ENCODE results near the gene LAYN.

Gene LAYN

DNA sequence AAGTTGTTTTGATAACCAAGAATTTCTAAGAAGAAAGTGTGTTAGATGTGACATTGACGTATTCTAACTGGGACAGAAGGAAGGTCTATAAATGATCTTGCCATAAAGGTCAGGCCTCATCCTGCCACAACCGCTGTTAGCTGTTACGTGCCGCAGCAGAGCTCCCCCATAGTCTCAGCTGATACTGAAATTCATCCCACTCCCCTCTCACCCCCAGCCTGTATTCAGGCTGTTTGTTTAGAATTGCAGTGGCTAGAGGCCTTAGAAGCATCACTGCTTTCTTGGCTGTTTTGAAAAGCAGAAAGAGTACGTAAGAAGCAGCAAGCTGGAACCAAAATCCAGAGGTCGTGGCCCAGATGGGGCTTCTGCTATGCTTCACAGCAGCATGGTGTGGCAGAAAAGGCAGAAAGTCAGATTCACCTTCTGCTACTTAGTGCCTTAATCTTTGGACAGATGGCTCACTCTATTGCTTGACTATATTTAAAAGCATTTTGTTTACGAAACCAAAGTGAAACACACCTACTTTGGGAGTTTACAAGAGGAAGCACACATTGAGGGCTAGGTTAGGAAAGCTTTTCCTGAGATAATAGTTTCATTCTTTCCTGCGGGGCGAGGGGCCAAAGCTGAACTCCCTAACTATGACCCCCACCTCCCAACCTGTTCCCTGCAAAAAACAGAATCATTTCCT, 950 bp upstream of the LAYN start:
- DNase-seq (ENCODE audit: low read depth) = no peak
- TF ChIP-seq MYC (IDR thresholded peaks at IDR 0.05; ENCODE audit: low read depth, low read length) (no peak), POLR2A (IDR thresholded peaks at IDR 0.05; ENCODE audit: extremely low read depth, insufficient read length) (no peak)
- TF ChIP-seq, protein P1, sequence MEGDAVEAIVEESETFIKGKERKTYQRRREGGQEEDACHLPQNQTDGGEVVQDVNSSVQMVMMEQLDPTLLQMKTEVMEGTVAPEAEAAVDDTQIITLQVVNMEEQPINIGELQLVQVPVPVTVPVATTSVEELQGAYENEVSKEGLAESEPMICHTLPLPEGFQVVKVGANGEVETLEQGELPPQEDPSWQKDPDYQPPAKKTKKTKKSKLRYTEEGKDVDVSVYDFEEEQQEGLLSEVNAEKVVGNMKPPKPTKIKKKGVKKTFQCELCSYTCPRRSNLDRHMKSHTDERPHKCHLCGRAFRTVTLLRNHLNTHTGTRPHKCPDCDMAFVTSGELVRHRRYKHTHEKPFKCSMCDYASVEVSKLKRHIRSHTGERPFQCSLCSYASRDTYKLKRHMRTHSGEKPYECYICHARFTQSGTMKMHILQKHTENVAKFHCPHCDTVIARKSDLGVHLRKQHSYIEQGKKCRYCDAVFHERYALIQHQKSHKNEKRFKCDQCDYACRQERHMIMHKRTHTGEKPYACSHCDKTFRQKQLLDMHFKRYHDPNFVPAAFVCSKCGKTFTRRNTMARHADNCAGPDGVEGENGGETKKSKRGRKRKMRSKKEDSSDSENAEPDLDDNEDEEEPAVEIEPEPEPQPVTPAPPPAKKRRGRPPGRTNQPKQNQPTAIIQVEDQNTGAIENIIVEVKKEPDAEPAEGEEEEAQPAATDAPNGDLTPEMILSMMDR (IDR thresholded peaks at IDR 0.05; ENCODE audit: low read depth, low read length) = no peak
- TF ChIP-seq, protein P2, sequence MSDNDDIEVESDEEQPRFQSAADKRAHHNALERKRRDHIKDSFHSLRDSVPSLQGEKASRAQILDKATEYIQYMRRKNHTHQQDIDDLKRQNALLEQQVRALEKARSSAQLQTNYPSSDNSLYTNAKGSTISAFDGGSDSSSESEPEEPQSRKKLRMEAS (IDR thresholded peaks at IDR 0.05; ENCODE audit: low read depth, low read length) = no peak
- H3K4me3 ChIP-seq (ENCODE audit: low read depth, low read length) = no peak overlapping the region

DNA sequence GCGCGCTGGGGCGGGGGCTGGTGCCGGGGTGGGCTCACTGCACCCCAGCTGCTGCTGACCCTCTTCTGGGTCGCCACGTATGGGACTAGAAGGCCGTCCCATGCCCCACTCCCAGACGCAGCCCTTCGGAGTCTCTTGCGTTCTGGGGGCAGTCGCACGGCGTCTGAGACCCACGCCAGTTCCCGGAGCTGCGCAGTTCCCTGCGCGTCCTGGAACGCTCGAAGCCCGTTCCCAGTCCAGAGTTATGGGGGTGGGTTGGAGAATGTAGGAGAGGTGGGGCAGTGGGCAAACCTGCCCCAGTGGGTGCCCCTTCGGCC, 375 bp downstream of the LAYN start:
- no peak for TF ChIP-seq MYC (IDR thresholded peaks at IDR 0.05; ENCODE audit: low read depth, low read length)
- no peak for TF ChIP-seq POLR2A (IDR thresholded peaks at IDR 0.05; ENCODE audit: extremely low read depth, insufficient read length)
- TF ChIP-seq, protein P2 (IDR thresholded peaks at IDR 0.05; ENCODE audit: low read depth, low read length) = no peak
- TF ChIP-seq, protein P1 (IDR thresholded peaks at IDR 0.05; ENCODE audit: low read depth, low read length) = no peak
- H3K4me3 ChIP-seq (ENCODE audit: low read depth, low read length) = no peak overlapping the region
- DNase-seq (ENCODE audit: low read depth) = no peak

DNA sequence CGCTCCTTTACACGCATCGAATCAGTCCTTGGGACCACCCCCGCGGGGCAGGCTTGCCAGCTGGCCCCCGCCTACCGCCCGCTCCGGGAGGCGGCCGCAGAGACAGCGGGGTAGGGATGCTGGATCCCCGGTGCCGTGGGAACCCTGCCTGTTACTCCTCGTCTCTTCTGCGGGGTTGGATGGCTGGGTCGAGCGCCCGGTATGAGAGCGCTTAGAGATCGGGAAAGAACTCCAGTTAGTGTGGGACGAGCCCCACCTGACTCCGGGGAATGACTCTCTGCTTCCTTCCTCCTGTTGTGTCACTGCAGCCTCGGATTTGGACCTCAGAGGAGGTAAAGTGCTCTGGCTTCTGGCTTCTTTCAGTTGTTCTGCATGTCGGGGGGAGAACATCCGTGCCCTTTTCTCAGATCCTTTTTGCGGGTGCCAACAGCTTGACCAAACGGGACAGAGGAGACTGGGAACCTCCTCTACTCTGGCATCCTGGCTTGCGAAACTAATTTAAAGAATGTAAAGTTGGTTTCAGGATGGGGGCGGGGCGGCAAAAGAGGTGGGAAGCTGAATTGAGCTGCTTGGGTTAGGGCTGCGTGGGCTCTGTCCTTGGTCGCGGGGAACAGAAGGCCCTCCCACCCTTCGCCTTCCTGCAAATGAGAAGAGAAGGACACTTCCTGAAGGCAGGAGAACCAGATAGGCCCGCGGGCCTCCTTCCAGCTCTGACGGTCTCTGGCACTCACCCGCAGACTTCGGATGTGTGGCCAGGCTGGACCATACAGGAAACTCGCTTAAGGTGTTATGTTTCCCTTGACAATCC, 938 bp downstream of the LAYN start:
- H3K4me3 ChIP-seq (ENCODE audit: low read depth, low read length) = no peak overlapping the region
- TF ChIP-seq MYC (IDR thresholded peaks at IDR 0.05; ENCODE audit: low read depth, low read length) (no peak), POLR2A (IDR thresholded peaks at IDR 0.05; ENCODE audit: extremely low read depth, insufficient read length) (no peak)
- TF ChIP-seq, protein P2 (IDR thresholded peaks at IDR 0.05; ENCODE audit: low read depth, low read length) = no peak
- TF ChIP-seq, protein P1 (IDR thresholded peaks at IDR 0.05; ENCODE audit: low read depth, low read length) = no peak
- DNase-seq (ENCODE audit: low read depth) = peak; percentile 47

DNA sequence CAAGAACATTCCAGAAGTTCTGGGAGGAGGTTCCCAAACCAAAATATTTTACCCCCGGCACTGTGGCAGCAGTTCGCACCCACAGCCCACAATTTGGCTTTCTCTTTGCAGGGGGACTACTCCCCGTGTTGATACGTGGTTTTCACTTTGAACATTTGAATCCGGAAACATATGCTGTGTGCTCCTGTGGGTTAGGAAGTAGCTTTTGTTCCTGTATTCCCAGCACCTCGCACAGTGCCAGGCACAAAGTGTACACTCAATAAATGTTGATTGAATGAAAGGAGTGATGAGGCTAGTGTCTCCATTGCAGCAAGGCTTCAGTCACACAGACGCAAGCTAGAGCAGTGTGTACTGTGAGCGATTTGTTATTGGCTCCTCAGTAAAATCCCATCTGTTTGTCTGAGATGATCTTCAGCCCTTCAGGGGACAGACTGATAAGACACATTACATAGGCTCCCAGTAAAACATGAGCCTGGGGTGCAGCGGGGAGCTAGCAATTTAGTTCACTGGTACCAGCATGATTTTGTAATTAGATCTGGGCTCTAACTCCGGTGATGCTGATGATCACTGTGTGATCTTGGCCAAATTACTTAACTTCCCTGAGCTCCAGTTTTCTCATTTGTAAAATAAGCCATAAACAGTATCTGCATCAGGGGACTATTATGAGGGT, 2.2 kb downstream of the LAYN start:
- TF ChIP-seq MYC (IDR thresholded peaks at IDR 0.05; ENCODE audit: low read depth, low read length) (no peak), POLR2A (IDR thresholded peaks at IDR 0.05; ENCODE audit: extremely low read depth, insufficient read length) (no peak)
- TF ChIP-seq, protein P1 (IDR thresholded peaks at IDR 0.05; ENCODE audit: low read depth, low read length) = no peak
- TF ChIP-seq, protein P2 (IDR thresholded peaks at IDR 0.05; ENCODE audit: low read depth, low read length) = no peak
- no peak for DNase-seq (ENCODE audit: low read depth)
- H3K4me3 ChIP-seq (ENCODE audit: low read depth, low read length) = no peak overlapping the region

DNA sequence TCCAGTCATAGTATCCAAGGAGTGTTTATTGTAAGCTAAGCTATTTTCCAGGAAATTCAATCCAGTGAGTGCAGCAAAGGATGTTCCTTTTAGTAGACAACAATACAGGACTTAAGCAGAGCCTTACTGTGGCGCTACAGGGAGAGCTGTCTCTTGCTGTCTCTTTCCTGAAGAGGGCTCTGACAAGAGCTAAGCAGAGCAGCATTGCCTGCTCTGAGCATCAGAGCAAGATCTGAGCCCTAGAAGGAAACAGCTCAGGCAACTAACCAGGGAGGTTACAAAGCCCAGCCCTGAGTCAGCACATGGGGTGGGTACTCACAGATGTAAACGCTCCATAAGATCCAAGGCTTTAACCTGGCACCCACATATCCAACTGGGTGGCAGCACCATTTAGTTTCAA, 8.0 kb downstream of the LAYN start:
- no peak overlapping the region for H3K4me3 ChIP-seq (ENCODE audit: low read depth, low read length)
- DNase-seq (ENCODE audit: low read depth) = no peak
- TF ChIP-seq, protein P1 (IDR thresholded peaks at IDR 0.05; ENCODE audit: low read depth, low read length) = no peak
- TF ChIP-seq POLR2A (IDR thresholded peaks at IDR 0.05; ENCODE audit: extremely low read depth, insufficient read length) (no peak), MYC (IDR thresholded peaks at IDR 0.05; ENCODE audit: low read depth, low read length) (no peak)
- TF ChIP-seq, protein P2 (IDR thresholded peaks at IDR 0.05; ENCODE audit: low read depth, low read length) = no peak
